KMS-11 (cell line): ENCODE data around the gene HFE.
"Not testable (repeated sequence)": the region's sequence is repeated elsewhere in the genome, so short reads cannot be mapped to it uniquely, and the experiment has no call there.

Experiments used
- H2AFZ ChIP-seq: fragments of 200-600 bp; sonication (generic); 2 replicates; pipeline ENCODE4 v1.6.1; 2016; ENCODE audit warnings: antibody characterized with exemption, mixed run types, low read depth
- H3K27ac ChIP-seq: fragments of 200-600 bp; sonication (generic); 2 replicates; pipeline ENCODE4 v1.6.1; 2016; ENCODE audit warnings: mild to moderate bottlenecking, mixed run types
- H3K27me3 ChIP-seq: fragments of 200-600 bp; sonication (generic); 2 replicates; pipeline ENCODE4 v1.6.1; 2017; ENCODE audit warnings: mild to moderate bottlenecking, low read depth, mixed run types, moderate library complexity; ENCODE audit not compliant: insufficient read depth
- H3K36me3 ChIP-seq: fragments of 200-600 bp; sonication (generic); 2 replicates; pipeline ENCODE4 v1.6.1; 2017; ENCODE audit warnings: mild to moderate bottlenecking, mixed run types; ENCODE audit not compliant: insufficient read depth
- H3K4me1 ChIP-seq: fragments of 200-600 bp; sonication (generic); 2 replicates; pipeline ENCODE4 v1.6.1; 2016; ENCODE audit warnings: mild to moderate bottlenecking, low read depth, mixed run types; ENCODE audit not compliant: poor library complexity, severe bottlenecking
- H3K4me2 ChIP-seq: fragments of 200-600 bp; sonication (generic); 2 replicates; pipeline ENCODE4 v1.7.0; 2016; ENCODE audit warnings: mild to moderate bottlenecking, mixed run types
- H3K4me3 ChIP-seq: fragments of 200-600 bp; sonication (generic); IDR thresholded peaks from 2 replicates; pipeline ENCODE4 v1.6.1; 2017; ENCODE audit warnings: low read depth, low read length, mixed read lengths; ENCODE audit not compliant: insufficient read depth
- H3K79me2 ChIP-seq: fragments of 200-600 bp; sonication (generic); 2 replicates; pipeline ENCODE4 v1.6.1; 2016; ENCODE audit warnings: low read depth, mixed run types; ENCODE audit not compliant: insufficient read depth
- H3K9ac ChIP-seq: fragments of 200-600 bp; sonication (generic); 2 replicates; pipeline ENCODE4 v1.6.1; 2016; ENCODE audit warnings: mild to moderate bottlenecking, mixed run types
- H4K20me1 ChIP-seq: fragments of 200-600 bp; sonication (generic); 2 replicates; pipeline ENCODE4 v1.6.1; 2016; ENCODE audit warnings: mild to moderate bottlenecking, mixed run types; ENCODE audit not compliant: insufficient read depth
- CTCF ChIP-seq: fragments of 200-600 bp; sonication (generic); conservative IDR thresholded peaks from 2 replicates; pipeline ENCODE4 v1.6.1; 2017; ENCODE audit warnings: low read depth, mild to moderate bottlenecking, antibody characterized with exemption, low read length, moderate library complexity, mixed read lengths

HFE gene

GRCh38 chr6:26113570-26113969 is 26.3 kb downstream of the HFE start:
- TF ChIP-seq CTCF, result no peak
- Histone ChIP-seq H3K4me1 (no peaks in the 10 kb centered on the region), H3K79me2 (no peaks in the 10 kb centered on the region), H4K20me1 (no peaks in the 10 kb centered on the region), H3K4me2 (no peak overlapping the region), H3K27ac (no peak overlapping the region), H3K27me3 (no peaks in the 10 kb centered on the region), H2AFZ (no peak overlapping the region), H3K9ac (no peak overlapping the region), H3K36me3 (no peaks in the 10 kb centered on the region), H3K4me3 (no peak overlapping the region)

DNA sequence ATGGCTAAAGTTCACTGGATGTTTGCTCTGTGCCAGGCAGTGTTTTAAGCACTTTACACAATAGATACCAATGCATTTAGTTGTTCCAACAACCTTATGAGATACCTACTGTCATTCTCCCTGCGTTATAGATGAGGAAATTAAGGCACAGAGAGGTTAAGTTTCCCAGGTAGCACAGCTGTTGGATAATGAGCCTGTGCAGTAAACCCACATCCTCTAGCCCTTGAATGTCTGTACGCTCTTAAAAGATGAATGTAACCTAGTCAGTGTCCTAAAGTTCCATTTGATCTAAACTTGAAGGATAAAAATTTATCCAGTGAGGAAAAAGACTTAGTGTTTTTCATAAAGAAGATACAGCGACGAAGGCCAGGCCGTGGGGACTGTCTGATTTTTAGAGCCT is 28.0 kb downstream of the HFE start:
- no peaks in the 10 kb centered on the region for H3K36me3 ChIP-seq
- no peak overlapping the region for H3K9ac ChIP-seq
- no peaks in the 10 kb centered on the region for H3K27me3 ChIP-seq
- no peak overlapping the region for H3K4me3 ChIP-seq
- H3K4me1 ChIP-seq, result peaks cover 9% of the 10 kb centered on the region
- no peak for TF ChIP-seq CTCF
- no peak overlapping the region for H2AFZ ChIP-seq
- H3K79me2 ChIP-seq, result peaks cover 4% of the 10 kb centered on the region; the same call in 1 of the 2 replicates
- no peaks in the 10 kb centered on the region for H4K20me1 ChIP-seq
- H3K27ac ChIP-seq, result no peak overlapping the region
- no peak overlapping the region for H3K4me2 ChIP-seq

DNA sequence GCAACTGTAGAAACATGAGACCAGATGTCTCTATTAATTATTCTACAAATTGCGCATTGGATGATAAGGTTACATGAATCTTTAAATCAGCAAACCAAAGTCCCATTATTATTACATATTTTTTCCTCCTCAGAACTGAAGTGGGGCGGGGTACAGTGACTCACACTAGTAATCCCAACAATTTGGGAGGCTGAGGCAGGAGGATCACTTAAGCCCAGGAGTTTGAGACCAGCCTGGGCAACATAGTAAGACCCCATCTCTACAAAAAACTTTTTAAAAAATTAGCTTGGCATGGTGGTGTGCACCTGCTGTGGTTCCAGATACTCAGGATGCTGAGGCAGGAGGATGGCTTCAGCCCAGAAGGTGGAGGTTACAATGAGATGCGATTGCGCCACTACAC is 29.0 kb downstream of the HFE start:
- Histone ChIP-seq H3K27ac (no peak overlapping the region), H2AFZ (no peak overlapping the region), H3K4me3 (no peak overlapping the region), H4K20me1 (no peaks in the 10 kb centered on the region), H3K9ac (no peak overlapping the region), H3K36me3 (no peaks in the 10 kb centered on the region), H3K4me2 (no peak overlapping the region), H3K4me1 (peaks cover 17% of the 10 kb centered on the region), H3K27me3 (no peaks in the 10 kb centered on the region), H3K79me2 (peaks cover 14% of the 10 kb centered on the region)
- TF ChIP-seq CTCF, result no peak

DNA sequence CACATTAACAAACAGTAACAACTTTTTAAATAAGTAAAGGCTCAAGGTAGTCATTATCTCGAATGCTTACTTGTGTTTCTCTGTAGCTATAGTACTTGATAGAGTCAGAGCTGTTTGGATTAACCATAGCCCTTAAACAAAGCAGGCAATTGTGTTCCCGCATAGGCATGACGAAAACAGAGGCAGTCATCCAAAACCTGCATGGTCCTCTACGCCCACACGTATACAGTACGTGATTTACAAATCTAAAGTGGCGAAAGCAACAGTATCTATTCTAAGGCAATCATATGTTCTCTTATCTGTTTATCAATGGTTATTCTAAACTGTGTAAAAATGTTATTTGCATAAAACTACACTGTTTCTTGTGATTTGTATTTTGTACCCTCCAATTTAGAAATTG is 31.8 kb downstream of the HFE start:
- TF ChIP-seq CTCF, result no peak
- no peak overlapping the region for H3K9ac ChIP-seq
- no peak overlapping the region for H2AFZ ChIP-seq

DNA sequence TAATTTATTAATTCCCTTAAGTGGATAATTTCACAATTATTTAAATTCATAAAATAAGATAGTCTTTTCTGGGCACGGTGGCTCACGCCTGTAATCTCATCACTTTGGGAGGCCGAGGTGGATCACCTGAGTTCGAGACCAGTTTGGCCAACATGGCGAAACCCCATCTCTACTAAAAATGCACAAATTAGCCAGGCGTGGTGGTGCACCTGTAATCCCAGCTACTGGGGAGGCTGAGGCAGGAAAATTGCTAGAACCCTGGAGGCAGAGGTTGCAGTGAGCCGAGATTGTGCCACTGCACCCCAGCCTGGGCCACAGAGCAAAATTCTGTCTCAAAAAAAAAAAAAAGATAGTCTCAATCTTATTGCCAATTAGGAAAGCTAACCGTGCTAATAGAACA is 32.9 kb downstream of the HFE start:
- peaks cover 30% of the 10 kb centered on the region for H3K4me1 ChIP-seq
- not testable (repeated sequence) for H3K9ac ChIP-seq, H2AFZ ChIP-seq

More for the DNA sequence above, 31.8 kb downstream of the HFE start:
- Histone ChIP-seq H3K4me2 (no peak overlapping the region), H3K4me1 (peaks cover 30% of the 10 kb centered on the region), H3K27me3 (no peaks in the 10 kb centered on the region), H3K79me2 (peaks cover 23% of the 10 kb centered on the region), H3K4me3 (no peak overlapping the region), H3K36me3 (no peaks in the 10 kb centered on the region), H3K27ac (no peak overlapping the region), H4K20me1 (no peaks in the 10 kb centered on the region)

More for the DNA sequence above, 32.9 kb downstream of the HFE start:
- H3K36me3 ChIP-seq, H3K4me3 ChIP-seq, H4K20me1 ChIP-seq, H3K27me3 ChIP-seq, H3K4me2 ChIP-seq, H3K27ac ChIP-seq: not testable (repeated sequence)
- peaks cover 35% of the 10 kb centered on the region for H3K79me2 ChIP-seq
